Measurements from ENCODE around the gene FASTKD3.

FASTKD3 gene

GRCh38 chr5:7834982-7835381 lies 33.8 kb downstream of the FASTKD3 start:
- Histone ChIP-seq H3K4me3 (replicated peaks; ENCODE audit: low read depth, low read length) (no peak overlapping the region), H3K27me3 (replicated peaks; ENCODE audit: control insufficient read depth, insufficient read depth, low read length) (peaks cover 2% of the 10 kb centered on the region; the same call in 1 of the 2 replicates), H3K36me3 (ENCODE audit: control insufficient read depth, insufficient read depth, low read length) (no peaks in the 10 kb centered on the region)
- TF ChIP-seq CTCF (IDR thresholded peaks at IDR 0.05; ENCODE audit: insufficient read depth, low read length, poor library complexity, severe bottlenecking): no peak
- no peak for DNase-seq (ENCODE audit: extremely low read depth, insufficient read length)

GRCh38 chr5:7828269-7828668 lies 40.6 kb downstream of the FASTKD3 start:
- TF ChIP-seq CTCF (IDR thresholded peaks at IDR 0.05; ENCODE audit: insufficient read depth, low read length, poor library complexity, severe bottlenecking): no peak
- Histone ChIP-seq H3K4me3 (replicated peaks; ENCODE audit: low read depth, low read length) (no peak overlapping the region), H3K27me3 (replicated peaks; ENCODE audit: control insufficient read depth, insufficient read depth, low read length) (peaks cover 2% of the 10 kb centered on the region), H3K36me3 (ENCODE audit: control insufficient read depth, insufficient read depth, low read length) (no peaks in the 10 kb centered on the region)
- DNase-seq (ENCODE audit: extremely low read depth, insufficient read length): no peak

GRCh38 chr5:7827610-7828009 lies 41.2 kb downstream of the FASTKD3 start:
- Histone ChIP-seq H3K36me3 (ENCODE audit: control insufficient read depth, insufficient read depth, low read length) (no peaks in the 10 kb centered on the region), H3K4me3 (replicated peaks; ENCODE audit: low read depth, low read length) (no peak overlapping the region), H3K27me3 (replicated peaks; ENCODE audit: control insufficient read depth, insufficient read depth, low read length) (peaks cover 2% of the 10 kb centered on the region)
- no peak for DNase-seq (ENCODE audit: extremely low read depth, insufficient read length)
- no peak for TF ChIP-seq CTCF (IDR thresholded peaks at IDR 0.05; ENCODE audit: insufficient read depth, low read length, poor library complexity, severe bottlenecking)

DNA sequence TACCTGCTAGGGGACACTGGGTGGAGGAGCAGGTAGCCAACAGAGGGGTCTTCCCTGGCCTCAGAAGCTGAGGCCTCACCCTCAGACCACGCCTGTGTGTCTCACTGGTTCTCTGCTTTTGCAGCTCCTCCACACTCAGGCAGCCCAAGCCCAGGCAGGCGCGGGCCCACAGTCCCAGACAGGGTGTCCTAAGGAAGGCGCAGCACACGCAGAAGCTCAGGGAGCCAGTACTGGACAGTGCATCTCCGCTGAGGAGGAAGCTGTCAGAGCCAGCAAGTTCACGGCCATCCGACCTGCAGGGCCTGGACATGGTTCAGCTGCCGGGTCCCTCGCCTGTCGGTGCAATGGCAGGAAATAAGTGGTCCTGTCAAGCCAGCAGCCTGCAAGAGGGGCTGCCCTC lies 43.2 kb downstream of the FASTKD3 start:
- H3K4me3 ChIP-seq (replicated peaks; ENCODE audit: low read depth, low read length): no peak overlapping the region
- no peak for DNase-seq (ENCODE audit: extremely low read depth, insufficient read length)
- H3K36me3 ChIP-seq (ENCODE audit: control insufficient read depth, insufficient read depth, low read length): no peaks in the 10 kb centered on the region
- no peaks in the 10 kb centered on the region; the same call in none of the 2 replicates for H3K27me3 ChIP-seq (replicated peaks; ENCODE audit: control insufficient read depth, insufficient read depth, low read length)
- TF ChIP-seq CTCF (IDR thresholded peaks at IDR 0.05; ENCODE audit: insufficient read depth, low read length, poor library complexity, severe bottlenecking): no peak

- Histone ChIP-seq H3K36me3 (ENCODE audit: control insufficient read depth, insufficient read depth, low read length) (no peaks in the 10 kb centered on the region), H3K4me3 (replicated peaks; ENCODE audit: low read depth, low read length) (no peak overlapping the region), H3K27me3 (replicated peaks; ENCODE audit: control insufficient read depth, insufficient read depth, low read length) (no peaks in the 10 kb centered on the region; the same call in none of the 2 replicates)
- no peak for DNase-seq (ENCODE audit: extremely low read depth, insufficient read length)
- TF ChIP-seq CTCF (IDR thresholded peaks at IDR 0.05; ENCODE audit: insufficient read depth, low read length, poor library complexity, severe bottlenecking): no peak
Observed at GRCh38 chr5:7824995-7825394, 43.8 kb downstream of the FASTKD3 start.

GRCh38 chr5:7823594-7823993 lies 45.2 kb downstream of the FASTKD3 start:
- no peak overlapping the region for H3K4me3 ChIP-seq (replicated peaks; ENCODE audit: low read depth, low read length)
- no peak for DNase-seq (ENCODE audit: extremely low read depth, insufficient read length)
- no peaks in the 10 kb centered on the region; the same call in none of the 2 replicates for H3K27me3 ChIP-seq (replicated peaks; ENCODE audit: control insufficient read depth, insufficient read depth, low read length)
- no peaks in the 10 kb centered on the region for H3K36me3 ChIP-seq (ENCODE audit: control insufficient read depth, insufficient read depth, low read length)
- no peak for TF ChIP-seq CTCF (IDR thresholded peaks at IDR 0.05; ENCODE audit: insufficient read depth, low read length, poor library complexity, severe bottlenecking)
